GM18520 (cell line): Measurements from ENCODE around the gene MAP2.

Experiments used
- ATAC-seq: cut with Tn5 transposase; IDR thresholded peaks from one replicate; pipeline ENCODE4 v1.9.1; 2021; ENCODE audit not compliant: unreplicated experiment

The MAP2 gene

GRCh38 chr2:209688385-209688784 is 264.5 kb downstream of the MAP2 start:
- no peak for ATAC-seq

GRCh38 chr2:209690029-209690754 is 266.3 kb downstream of the MAP2 start:
- ATAC-seq = no peak

GRCh38 chr2:209694748-209695147 is 270.9 kb downstream of the MAP2 start:
- no peak for ATAC-seq

GRCh38 chr2:209696836-209697711 is 273.2 kb downstream of the MAP2 start:
- ATAC-seq = peak; percentile 69

- no peak for ATAC-seq
Observed at GRCh38 chr2:209702775-209703174, 278.9 kb downstream of the MAP2 start.

- ATAC-seq = no peak
Observed at GRCh38 chr2:209713219-209713618, 289.4 kb downstream of the MAP2 start.

- ATAC-seq = no peak
Observed at GRCh38 chr2:209719034-209719433, 295.2 kb downstream of the MAP2 start.

GRCh38 chr2:209721497-209721896 is 297.6 kb downstream of the MAP2 start:
- no peak for ATAC-seq

- ATAC-seq = no peak
Observed at GRCh38 chr2:209726311-209726710, 302.5 kb downstream of the MAP2 start.

- no peak for ATAC-seq
Observed at GRCh38 chr2:209727077-209727476, 303.2 kb downstream of the MAP2 start.

GRCh38 chr2:209734805-209735204 is 311.0 kb downstream of the MAP2 start:
- no peak for ATAC-seq

- no peak for ATAC-seq
Observed at GRCh38 chr2:209741953-209742352, 318.1 kb downstream of the MAP2 start.

- no peak for ATAC-seq
Observed at GRCh38 chr2:209753020-209753419, 329.2 kb downstream of the MAP2 start.

GRCh38 chr2:209757163-209757562 is 333.3 kb downstream of the MAP2 start:
- ATAC-seq = no peak

GRCh38 chr2:209761566-209761965 is 337.7 kb downstream of the MAP2 start:
- no peak for ATAC-seq

- no peak for ATAC-seq
Observed at GRCh38 chr2:209762563-209762962, 338.7 kb downstream of the MAP2 start.

- ATAC-seq = no peak
Observed at GRCh38 chr2:209763106-209763505, 339.3 kb downstream of the MAP2 start.

- no peak for ATAC-seq
Observed at GRCh38 chr2:209766613-209767012, 342.8 kb downstream of the MAP2 start.

GRCh38 chr2:209767316-209767715 is 343.5 kb downstream of the MAP2 start:
- no peak for ATAC-seq

- ATAC-seq = no peak
Observed at GRCh38 chr2:209768557-209768956, 344.7 kb downstream of the MAP2 start.

GRCh38 chr2:209771474-209772289 is 347.8 kb downstream of the MAP2 start, which contains the start of gene UNC80:
Gene UNC80, plus strand, starts transcription at chr2:209771832. Its CDS starts 241 bp downstream, at chr2:209772073.
- no peak for ATAC-seq
